CD4-positive, alpha-beta T cell treated with Interleukin-6 for 4 hours (primary cell): ENCODE measurements around the gene LANCL3.
"Not testable (repeated sequence)": the region's sequence is repeated elsewhere in the genome, so short reads cannot be mapped to it uniquely, and the experiment has no call there.

Source experiments
- DNase-seq: peaks from one replicate; pipeline ENCODE4 v3.0.0-alpha.2; 2020; ENCODE audit warnings: mixed read lengths

The LANCL3 gene

DNA sequence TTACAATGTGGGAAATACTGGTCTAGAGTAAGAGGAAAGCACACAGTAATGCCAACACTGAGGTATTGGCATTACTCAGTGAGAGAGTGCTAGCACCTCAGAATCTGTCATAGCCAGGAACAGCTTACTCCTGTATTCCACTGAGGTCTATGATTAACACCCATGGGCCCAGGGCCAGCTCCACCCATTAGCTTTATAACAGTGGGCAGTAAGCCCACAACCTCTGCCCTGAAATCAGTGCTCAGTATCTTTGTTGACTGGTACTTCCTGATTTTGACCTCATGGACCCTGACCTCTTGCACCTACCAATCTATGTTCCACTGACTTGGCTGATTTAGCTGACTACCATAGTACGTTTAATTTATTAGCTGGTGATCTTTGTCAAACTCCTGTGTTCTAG is 56.1 kb downstream of the LANCL3 start:
- DNase-seq, result no peak

DNA sequence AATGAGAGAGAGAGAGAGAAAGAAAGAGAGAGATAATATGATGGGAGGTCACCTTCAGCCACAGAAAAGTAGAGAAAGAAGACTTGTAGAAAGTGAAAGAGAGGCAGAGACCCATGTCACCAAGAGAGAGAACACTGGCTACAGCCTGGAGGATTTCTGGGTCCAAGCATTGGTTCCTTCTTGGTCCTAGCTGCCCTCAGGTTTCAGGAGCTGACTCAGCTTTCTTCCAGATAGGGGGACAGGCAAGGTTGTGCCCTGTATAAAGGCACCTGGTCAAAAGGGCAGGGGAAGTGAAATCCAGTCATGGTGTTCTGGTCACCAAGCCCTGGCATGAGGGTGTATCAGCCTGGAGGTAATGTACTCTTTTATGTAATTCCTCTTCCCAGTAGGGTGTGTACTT is 66.6 kb downstream of the LANCL3 start:
- no peak for DNase-seq

DNA sequence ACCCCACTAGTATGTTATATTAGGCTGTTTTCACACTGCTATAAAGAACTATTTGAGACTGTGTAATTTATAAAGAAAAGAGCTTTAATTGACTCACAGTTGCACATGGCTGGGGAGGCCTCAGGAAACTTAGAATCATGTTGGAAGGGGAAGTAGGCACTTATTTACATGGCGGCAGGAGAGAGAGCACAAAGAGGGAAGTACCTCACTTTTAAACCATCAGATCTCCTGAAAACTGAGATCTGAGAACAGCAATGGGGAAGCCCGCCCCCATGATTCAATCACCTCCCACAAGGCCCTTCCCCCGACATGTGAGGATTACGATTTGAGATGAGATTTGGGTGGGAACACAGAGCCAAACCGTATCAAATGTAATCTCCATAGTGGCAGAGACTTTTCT is 68.7 kb downstream of the LANCL3 start:
- DNase-seq, result no peak

DNA sequence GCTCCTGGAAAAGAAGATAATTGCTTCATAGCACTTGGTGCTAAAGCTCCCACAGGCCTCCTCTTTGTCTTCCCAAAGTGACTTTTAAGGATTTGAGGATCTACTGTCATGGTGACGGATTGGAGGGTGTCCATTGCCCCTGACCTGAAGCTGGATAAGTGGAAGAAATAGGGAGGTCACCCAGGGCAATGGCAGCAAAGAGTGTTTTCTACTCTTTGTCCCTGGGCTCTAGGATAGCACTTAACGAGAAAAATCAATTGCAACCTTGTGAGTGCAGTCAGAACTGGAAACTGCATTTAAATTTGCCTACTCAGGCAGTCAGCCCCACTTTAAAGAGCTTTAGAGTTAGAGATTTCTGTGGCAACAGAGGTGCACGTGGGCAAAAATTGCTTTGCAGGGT is 70.4 kb downstream of the LANCL3 start:
- no peak for DNase-seq

DNA sequence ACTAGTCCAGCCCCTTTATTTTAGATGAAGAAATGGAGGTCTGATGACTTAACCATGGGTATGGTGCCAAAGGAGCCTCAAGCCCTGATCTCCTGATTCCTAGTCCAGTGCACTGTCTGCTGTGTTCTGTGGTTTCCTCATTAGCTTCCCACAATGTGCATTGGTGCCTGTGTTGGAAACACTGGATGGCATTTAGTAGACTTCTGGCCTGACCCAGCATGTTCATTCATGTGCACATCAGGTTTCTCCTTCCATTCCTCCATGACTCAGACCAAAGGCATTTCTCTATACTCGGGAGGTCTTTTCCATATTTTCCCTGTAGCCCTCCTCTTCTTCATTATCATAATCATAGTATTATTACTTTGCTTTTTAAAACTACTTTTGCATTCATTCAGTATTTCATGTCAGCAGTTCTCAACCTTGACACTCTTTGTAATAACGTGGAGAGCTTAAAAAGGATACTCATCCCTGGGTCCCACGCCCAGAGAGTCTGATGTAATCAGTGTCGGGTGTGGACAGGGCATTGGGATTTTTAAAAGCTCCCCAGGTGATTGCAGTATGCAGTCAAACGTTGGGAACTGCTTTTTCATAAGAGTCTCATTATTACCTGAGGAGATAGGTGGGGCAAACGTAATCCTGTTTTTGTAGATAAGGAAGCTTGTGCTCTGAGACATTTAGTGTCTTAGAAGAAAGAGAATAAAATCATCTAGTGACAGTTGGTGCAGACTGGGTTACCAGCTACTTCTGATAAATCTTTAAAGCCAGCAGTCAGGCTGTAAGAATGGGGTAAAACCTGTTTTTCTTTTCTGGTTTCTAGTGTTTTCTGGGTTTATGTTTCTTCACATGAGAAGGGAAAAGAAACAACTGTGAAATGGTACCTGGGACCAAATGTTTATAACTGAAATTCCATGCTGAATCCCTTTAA is 73.2 kb downstream of the LANCL3 start:
- DNase-seq, result no peak

DNA sequence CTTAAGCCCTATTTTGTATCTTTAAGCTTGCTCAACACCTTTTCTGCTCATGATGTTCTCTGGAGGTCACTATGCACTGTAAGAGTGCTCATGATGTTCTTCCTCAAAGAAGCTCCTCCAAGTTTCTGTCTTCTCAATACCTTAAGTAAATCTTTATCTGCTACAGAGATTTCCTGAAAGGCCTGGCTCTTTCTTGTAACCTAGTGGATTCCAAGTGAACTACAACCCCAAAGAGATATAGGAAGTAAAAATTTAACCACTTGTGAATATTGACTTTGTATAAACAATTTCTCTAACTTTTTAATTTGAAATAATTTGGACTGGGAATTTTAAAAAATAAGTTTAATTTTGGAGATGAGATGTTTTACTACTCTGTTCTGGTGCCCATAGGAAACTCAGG is 74.8 kb downstream of the LANCL3 start:
- DNase-seq, result no peak

DNA sequence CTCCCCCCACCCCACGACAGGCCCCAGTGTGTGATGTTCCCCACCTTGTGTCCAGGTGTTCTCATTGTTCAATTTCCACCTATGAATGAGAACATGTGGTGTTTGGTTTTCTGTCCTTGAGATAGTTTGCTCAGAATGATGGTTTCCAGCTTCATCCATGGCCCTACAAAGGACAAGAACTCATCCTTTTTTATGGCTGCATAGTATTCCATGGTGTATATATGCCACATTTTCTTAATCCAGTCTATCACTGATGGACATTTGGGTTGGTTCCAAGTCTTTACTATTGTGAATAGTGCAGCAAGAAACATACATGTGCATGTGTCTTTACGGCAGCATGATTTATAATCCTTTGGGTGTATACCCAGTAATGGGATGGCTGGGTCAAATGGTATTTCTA is 79.4 kb downstream of the LANCL3 start:
- not testable (repeated sequence) for DNase-seq

DNA sequence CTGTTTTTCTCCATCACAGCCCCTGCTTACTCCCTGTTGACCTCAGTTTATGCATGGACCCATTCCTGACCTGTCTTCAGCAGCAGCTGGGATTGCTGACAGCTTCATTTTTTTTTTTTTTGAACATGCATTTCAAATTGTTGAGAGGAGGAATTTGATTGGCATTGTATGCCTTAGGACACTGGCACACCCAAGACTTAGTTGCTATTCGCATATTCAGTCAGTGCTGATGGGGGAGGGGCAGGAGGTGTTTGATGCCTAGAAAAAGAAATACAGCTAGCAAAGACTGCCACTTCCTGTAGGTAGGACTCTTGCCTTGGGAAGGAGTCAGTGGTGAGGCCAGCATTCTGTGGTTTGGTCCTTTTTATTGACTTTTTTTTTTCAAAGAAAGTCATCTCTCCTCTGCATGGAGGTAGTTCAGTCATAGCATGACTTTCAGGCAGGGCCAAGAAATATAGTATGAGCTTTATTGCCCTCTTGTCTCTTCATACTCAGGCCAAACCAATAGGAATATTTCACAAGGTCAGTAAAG is 80.5 kb downstream of the LANCL3 start:
- no peak for DNase-seq

DNA sequence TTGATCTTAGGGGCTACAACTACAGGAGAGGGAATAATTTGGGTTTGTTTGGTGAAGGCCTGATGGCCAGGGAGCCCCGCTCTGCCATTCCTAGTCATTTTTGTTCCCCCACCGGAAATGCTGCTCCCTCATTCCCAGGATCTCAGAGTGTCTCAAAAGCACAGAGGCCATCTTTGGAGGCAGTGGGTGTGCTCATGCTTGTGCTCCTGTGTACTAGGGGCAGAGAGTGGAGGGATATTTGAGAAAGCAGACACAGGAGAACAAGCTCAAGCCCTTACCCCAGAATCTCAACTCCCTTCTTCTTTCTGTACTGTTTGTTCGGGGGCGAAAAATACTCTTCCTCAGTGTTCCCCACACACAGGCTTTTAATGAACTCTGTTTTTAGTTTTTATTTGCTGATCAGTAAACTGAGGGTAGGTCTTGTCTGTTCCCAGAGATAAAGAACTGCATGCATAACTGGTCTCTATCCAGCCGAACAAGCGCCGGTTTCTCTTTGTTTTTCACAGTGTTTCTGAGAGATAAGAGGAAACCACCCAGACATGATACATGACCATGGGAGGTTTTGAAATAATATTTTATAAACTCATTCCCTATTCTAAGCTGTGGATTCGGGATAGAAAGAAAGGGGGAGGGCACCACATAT is 81.2 kb downstream of the LANCL3 start:
- DNase-seq, result no peak

DNA sequence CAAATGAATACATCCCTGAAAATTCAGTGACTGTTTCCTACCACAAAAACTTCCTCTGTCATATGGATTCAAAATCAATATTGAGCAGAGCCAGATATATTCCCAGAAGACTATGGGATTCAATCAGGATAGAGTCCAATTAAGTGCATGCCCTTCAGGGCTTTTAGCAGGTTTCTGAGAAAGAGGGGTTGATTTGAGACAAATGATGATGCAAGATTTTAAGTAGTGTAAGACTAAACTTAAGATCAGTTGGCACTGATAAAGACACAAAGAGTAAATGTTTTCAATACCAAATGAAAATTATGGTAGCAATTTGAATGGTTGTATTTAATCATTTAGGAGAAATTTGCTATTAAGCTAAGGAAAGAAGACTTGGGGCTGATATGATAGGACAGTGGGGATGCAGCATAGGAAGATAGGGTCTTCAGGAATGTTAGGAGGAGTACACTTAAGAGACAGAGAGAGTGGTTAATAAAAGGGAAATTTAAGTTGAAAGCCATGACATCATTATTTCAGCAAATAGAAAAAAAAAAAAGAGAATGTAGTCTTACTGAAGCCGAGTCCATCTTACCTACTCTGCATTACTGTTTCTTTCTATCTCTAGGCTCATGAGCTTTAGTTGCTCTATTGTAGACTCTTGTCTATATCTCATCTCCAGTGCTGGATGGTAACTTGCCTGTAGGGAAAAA is 82.1 kb downstream of the LANCL3 start:
- DNase-seq, result no peak

DNA sequence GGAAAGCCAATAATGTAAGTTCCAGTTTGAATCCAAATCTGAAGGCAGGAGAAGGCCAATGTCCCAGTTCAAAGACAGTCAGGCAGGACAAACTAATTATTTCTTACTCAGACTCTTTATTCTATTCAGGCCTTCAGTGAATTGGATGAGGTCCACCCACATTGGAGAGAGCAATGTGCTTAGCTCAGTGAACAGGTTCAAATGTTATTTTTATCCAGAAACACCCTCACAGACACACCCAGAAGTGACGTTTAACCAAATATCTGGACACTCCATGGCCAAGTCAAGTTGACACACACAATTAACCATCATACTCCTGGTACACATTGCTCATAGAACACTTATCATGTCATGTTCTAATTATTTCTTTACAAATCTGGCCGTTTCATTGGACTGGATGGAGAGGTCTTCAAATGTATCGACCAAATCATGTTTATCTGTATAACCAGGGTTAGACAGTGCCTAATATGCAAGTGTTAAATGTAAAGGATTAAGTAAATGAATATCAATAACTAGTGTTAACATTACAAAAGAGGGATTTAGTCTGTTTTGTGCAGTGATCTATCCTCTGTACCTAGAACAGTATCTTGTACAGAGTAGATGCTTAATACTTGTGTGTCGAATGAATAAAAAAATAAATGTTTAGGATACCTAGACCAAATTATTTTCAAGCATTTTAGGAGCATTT is 87.0 kb downstream of the LANCL3 start:
- DNase-seq, result no peak

DNA sequence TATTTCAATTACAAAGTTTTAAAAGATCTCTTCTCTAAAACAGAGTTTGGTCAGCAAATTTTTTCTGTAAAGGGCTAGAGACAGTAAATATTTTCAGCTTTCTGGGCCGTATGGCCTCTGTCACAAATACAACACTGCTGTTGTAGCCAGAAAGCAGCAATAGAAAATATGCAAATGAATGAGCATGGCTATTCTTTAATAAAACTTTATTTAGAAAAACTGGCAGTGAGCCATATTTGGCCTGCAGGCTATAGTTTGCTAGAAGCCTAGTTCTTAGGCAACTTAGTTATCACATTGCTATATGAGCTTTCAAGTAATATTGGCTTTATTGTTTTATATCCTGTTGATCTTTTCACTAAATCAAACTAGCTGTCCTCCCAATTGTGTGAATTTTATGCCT is 87.6 kb downstream of the LANCL3 start:
- no peak for DNase-seq

DNA sequence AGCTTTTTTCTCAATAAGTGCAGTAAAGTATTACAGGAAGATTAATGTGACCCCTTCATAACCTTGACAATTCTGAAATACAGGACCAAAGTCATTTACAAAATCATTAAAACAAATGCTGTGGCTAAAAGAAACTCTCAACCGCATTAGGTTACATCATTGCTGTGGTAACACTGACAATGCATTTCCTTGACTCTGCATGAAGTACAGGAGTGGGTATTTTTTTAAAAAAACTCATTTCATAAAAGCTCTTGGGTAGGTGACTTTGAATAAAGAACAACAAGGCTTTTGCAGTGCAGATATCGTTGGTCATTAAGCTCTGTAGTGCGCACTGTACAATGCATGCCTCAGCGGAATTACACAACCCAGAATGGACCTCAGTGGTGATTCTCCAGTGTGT is 90.7 kb downstream of the LANCL3 start:
- DNase-seq, result no peak

DNA sequence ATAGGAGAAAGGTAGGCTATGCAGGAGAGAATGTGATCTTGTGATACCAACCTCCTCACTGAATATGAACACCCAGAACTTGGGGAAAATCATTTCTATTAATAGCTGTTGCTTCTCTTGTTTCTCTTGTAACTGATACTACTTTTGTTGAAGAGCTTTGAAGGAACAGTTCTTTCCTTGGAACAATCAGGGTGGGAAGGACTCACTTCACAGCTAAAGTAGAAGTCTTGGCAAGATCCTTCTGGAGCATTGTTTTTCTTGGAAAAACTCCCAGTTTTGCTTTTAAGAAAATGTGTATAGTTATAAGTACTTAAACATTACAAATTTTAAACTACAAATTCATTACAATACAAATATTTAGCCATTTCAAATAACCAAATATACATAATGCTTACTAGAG is 95.1 kb downstream of the LANCL3 start:
- DNase-seq, result no peak

DNA sequence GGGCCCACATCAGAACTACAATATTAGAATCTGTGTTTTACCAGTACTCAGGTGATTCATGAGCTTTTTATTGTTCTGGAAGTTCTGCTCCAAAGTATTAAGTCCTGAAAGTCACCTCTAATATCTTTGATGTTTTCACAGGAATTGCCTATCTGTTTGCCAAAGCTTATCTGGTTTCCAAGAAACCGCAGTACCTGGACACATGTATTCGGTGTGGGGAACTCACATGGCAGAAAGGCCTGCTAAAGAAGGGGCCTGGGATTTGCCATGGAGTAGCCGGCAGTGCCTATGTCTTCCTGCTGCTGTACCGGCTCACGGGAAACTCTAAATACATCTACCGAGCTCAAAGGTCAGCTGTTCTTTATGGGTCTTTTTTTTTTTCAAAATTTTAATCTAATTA is 95.7 kb downstream of the LANCL3 start:
- no peak for DNase-seq

DNA sequence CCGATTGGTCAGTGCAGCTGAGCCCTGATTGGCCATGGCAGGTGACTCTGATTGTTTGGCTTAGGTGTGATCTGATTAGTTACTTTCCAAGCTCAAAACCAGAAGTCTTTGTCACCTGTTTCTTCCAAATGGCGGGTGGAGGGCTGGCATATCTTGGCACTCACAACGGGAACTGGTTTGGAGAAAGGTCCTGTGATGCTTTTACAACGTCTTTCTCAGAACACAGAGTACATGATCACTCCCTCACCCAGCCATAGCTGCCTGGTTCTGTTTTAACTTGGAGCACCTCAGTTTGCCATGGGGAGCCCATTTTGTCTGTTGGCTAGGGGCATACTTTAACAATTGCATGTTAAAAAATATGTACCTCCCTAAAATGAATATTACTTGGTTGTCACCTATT is 101.1 kb downstream of the LANCL3 start:
- DNase-seq, result no peak

DNA sequence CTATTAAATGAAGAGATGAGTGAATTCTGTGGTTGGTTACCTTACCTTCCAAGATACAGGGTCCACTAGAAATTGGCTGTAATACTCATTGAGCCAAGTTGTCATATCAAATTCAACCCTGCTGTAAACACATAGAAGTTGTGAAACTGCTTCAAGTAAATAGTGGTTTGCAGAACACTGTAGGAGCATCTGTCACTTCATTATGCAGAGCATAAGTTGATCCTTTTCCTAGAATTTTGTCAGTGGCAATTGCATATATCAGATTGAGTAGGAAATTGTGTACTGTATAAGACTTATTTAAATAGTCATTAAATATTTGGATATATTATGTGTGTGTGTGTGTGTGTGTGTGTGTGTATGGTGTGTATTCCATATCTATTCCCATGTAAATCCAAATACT is 105.3 kb downstream of the LANCL3 start:
- DNase-seq, result no peak

DNA sequence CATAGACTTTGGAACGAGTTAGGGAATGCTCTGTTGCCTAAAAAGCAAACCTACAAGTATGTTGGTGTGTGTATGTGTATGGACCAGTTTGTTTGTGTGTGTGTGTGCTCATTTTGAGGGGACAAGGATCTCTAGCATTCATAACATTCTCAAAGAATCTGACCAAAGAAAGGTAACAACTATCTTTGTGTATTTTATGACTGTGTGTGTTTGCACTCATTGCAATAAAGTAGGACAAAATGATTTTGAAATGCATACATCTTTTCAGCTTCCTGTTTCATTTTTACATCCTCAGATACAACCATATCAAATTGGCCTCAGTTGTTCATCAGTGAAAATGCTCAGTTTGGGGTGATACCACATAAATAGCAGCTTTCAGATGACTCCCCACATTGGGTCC is 105.8 kb downstream of the LANCL3 start:
- no peak for DNase-seq

DNA sequence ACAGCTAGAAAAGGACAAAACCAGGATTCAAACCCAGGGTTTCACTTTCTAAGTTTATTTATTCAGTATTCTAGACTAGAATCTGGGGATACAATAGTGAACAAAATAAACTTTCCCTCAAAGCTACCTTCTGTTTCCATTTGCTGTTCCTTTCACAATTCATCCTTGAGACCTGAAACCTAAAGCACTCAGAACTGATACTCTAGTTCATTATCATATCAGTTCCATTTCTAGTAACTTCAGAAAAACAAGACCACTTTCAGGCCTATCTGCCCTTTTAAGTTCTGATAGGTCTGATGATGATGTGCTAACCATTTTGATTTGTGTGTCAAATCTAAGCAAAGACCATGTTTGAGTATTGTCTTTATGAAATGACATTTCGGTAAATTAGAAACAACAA is 106.3 kb downstream of the LANCL3 start:
- DNase-seq, result no peak

DNA sequence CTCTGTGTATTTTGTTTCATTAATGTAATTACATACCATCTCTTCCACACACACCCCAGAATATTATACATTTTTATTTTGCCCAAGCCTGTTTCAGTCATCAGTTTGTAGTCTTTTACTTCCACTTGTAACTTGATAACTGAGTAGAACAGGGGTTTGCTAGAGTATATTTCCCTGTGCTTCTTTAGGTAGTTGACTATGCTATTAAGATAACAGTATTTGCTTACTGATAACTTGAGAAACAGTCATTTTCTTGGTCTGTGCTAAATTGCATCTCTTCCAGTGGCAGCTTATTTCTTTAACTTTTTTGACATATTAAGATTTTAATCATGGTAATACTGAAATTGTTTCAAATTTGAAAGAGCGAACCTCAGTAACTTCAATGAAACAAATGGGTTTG is 107.1 kb downstream of the LANCL3 start:
- DNase-seq, result no peak

DNA sequence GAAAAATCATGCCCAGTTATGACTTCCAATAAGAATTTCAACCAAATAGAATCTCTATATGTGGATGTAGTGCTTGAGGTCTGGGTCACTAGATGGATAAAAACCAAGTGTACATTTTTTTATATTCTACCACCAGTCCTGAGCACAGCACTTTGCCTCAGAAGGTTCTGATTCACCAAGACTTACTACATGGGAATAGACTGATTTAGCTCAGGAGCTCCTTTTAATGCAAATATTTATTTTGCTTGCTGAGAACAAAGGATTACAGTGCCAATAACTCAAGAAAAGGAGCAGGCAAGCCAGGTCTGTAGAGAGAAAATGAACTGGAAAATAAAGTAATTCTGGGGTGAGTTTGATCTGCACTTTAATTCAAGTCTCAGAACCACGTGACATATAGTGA is 107.8 kb downstream of the LANCL3 start:
- DNase-seq, result no peak

DNA sequence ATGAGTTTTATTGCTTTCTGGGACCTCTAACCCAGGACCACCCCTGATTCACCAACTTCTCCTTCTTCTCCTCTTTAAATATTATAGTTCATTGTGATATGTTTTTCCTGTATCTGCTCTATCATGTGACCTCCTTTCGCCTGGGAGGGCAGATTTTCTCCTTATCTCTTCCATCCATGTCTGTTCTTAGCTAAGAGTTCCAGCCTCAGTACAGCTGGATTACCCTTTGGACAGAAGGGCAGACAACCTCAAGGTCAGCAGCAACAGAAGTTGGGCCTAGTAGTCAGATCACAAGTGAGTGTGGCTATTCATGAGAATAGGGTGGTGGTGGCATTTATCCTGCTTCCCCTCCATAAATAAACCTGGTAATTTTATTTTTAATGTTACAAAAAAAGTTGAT is 108.4 kb downstream of the LANCL3 start:
- no peak for DNase-seq

DNA sequence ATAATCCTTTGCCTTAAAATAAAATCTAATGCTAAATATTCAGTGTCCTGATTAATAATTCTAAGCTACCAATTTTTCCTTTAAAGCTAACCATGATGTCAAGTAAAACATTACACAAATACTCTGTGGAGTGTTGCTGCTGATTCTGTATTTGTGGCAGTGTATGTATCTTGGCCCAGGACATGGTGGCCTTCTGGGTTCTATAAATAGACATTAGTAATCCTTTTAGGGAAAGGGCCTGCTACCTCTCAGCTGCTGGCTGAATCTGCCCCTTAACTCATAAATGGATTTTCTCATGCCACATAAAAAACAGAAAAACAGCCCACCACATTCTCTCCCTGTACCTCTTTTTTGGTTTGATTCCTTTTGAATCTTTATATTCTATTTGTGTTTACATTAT is 113.0 kb downstream of the LANCL3 start:
- no peak for DNase-seq
